Esophagus muscularis mucosa (tissue), 4 donors: ENCODE data around the gene ADGRG1. TPM values are rescaled to one million over a fixed set of nuclear protein-coding genes. Genes with fewer than 3 reads are reported as not detected.

Experiments used
- DNase-seq: peaks from one replicate; pipeline ENCODE4 v3.0.0-alpha.2; 2017; ENCODE audit errors: extremely low spot score
- H3K27ac ChIP-seq, 4 donors: fragments of 200-600 bp; sonication (generic); replicated peaks in 1 of 4; 1 replicate in 3 of 4; 2 replicates in 1 of 4; pipeline ENCODE4 v1.5.1; 2016 to 2019; ENCODE audit warnings: mild to moderate bottlenecking in 1 of 4
- H3K27me3 ChIP-seq, 4 donors: fragments of 200-600 bp; sonication (generic); one replicate each; pipeline versions ENCODE4 v1.5.1 to v1.6.0; 2016 to 2019
- H3K36me3 ChIP-seq, 4 donors: fragments of 200-600 bp; sonication (generic); one replicate each; pipeline ENCODE4 v1.5.1; 2016 to 2019
- H3K4me1 ChIP-seq, 4 donors: fragments of 200-600 bp; sonication (generic); one replicate each; pipeline ENCODE4 v1.5.1; 2016 to 2019
- H3K4me3 ChIP-seq, 4 donors: fragments of 200-600 bp; sonication (generic); 1 replicate in 2 of 4; 2 replicates in 2 of 4; pipeline ENCODE4 v1.5.1; 2016 to 2019; ENCODE audit warnings: mild to moderate bottlenecking in 4 of 4, moderate library complexity in 1 of 4
- H3K9me3 ChIP-seq, 4 donors: fragments of 200-600 bp; sonication (generic); 1 replicate in 3 of 4; 2 replicates in 1 of 4; pipeline ENCODE4 v1.5.1; 2016 to 2019
- EP300 ChIP-seq: sonication (generic); formaldehyde crosslinking; IDR thresholded peaks from one replicate; pipeline ENCODE4 v1.6.1; 2017; ENCODE audit warnings: antibody characterized with exemption
- POLR2A ChIP-seq: fragments of 450-650 bp; IDR thresholded peaks from one replicate; pipeline ENCODE4 v1.6.1; 2017; ENCODE audit warnings: antibody characterized with exemption, moderate library complexity, mild to moderate bottlenecking, low read depth
- POLR2AphosphoS5 ChIP-seq, 2 donors: sonication (generic); formaldehyde crosslinking; IDR thresholded peaks; one replicate each; pipeline ENCODE4 v1.6.1; 2017; ENCODE audit warnings: antibody characterized with exemption in 2 of 2
- WGBS: methylation state at CpG from one replicate; pipeline ENCODE4 v1.1.5; 2018; 5-methylcytosine and 5-hydroxymethylcytosine counted together
- intact Hi-C: fragments of 100-400 bp; cut with DNase I; formaldehyde crosslinking; loops from one replicate; pipeline ENCODE4 v1.15.1; 2023
- total RNA-seq, 4 donors: library from RNA; depleted of rRNA; stranded (reverse); fragments of >200 nt; gene quantifications; one replicate each; pipeline versions ENCODE4 v1.1.0 to v1.2.1, GENCODE V29; 2016
- TF ChIP-seq, protein P1 (sequence below), 3 experiments: fragments of 200-600 bp in 2 of 3; fragments of 450-650 bp in 1 of 3; sonication (generic) in 2 of 3; IDR thresholded peaks; one replicate each; pipeline ENCODE4 v1.5.1; 2017 to 2019; ENCODE audit warnings: antibody characterized with exemption in 3 of 3, mild to moderate bottlenecking in 2 of 3, moderate library complexity in 1 of 3

The ADGRG1 gene
- total RNA-seq, 4 donors from 2014 or later, result 17.4 to 21.4 (median 19.1) TPM

DNA sequence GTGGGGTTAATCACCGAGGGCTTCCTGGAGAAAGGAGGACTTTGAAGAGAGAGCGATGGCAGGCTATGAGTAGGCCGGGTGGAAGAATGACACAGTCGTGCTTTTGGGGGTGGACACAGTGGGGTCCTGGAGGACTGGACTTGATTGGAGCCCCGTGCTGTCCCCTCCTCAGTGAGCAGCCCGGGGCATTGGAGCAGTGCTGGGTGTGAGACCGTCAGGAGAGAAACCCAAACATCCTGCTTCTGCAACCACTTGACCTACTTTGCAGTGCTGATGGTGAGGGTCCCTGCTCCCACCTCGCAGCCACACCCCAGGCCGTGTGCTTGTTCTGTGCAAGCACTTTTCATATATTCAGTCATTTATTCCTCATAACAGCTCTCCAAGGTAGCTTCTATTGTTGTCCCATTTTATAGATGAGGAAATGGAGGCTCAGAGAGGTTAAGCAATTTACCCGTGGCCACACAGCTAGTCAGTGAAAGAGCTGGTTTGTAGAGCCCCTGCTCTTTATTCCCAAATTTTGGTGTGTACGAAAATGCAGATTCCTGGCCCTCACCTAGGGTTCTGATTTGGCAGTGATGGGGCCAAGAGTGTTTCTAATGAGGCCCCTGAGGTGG, 28.0 kb downstream of the ADGRG1 start:
- Histone ChIP-seq H3K27ac (no peak overlapping the region), H3K4me3 (no peak overlapping the region), H3K9me3 (no peaks in the 10 kb centered on the region), H3K4me1 (no peaks in the 10 kb centered on the region), H3K27me3 (peaks cover 0 to 25% (median 0%) of the 10 kb centered on the region in 4 donors), H3K36me3 (peaks cover 0 to 99% (median 11%) of the 10 kb centered on the region in 4 donors)
- no peak for DNase-seq
- intact Hi-C loops, result no loop called here
- 85% methylated on average over 10 of the region's 11 CpGs for WGBS
- TF ChIP-seq, protein P1, sequence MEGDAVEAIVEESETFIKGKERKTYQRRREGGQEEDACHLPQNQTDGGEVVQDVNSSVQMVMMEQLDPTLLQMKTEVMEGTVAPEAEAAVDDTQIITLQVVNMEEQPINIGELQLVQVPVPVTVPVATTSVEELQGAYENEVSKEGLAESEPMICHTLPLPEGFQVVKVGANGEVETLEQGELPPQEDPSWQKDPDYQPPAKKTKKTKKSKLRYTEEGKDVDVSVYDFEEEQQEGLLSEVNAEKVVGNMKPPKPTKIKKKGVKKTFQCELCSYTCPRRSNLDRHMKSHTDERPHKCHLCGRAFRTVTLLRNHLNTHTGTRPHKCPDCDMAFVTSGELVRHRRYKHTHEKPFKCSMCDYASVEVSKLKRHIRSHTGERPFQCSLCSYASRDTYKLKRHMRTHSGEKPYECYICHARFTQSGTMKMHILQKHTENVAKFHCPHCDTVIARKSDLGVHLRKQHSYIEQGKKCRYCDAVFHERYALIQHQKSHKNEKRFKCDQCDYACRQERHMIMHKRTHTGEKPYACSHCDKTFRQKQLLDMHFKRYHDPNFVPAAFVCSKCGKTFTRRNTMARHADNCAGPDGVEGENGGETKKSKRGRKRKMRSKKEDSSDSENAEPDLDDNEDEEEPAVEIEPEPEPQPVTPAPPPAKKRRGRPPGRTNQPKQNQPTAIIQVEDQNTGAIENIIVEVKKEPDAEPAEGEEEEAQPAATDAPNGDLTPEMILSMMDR (IDR thresholded peaks at IDR 0.05), result no peak
- TF ChIP-seq EP300, result no peak
- TF ChIP-seq POLR2A, result no peak
- TF ChIP-seq POLR2AphosphoS5 (IDR thresholded peaks at IDR 0.05), result no peak

DNA sequence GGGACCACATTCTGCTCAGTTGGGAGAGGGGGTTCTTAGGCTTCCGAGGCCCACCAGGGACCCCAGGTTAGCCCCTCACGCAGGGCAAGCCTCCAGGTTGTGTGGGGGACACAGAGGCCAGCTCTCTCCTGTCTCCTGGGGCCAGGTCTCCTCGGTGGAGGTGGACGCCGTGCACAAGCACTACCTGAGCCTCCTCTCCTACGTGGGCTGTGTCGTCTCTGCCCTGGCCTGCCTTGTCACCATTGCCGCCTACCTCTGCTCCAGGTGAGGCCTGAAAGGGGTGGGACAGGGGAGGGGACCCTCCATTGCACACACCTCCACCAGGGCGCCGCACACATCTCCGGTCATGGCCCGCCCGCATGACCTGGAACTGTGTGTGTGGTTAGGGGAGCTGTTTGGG, 28.8 kb downstream of the ADGRG1 start:
- Histone ChIP-seq H3K27ac (no peak overlapping the region), H3K9me3 (no peaks in the 10 kb centered on the region), H3K4me1 (no peaks in the 10 kb centered on the region), H3K27me3 (peaks cover 0 to 19% (median 0%) of the 10 kb centered on the region in 4 donors), H3K4me3 (no peak overlapping the region), H3K36me3 (peaks cover 0 to 98% (median 14%) of the 10 kb centered on the region in 4 donors)
- intact Hi-C loops, result no loop called here
- no peak for DNase-seq
- TF ChIP-seq POLR2AphosphoS5 (IDR thresholded peaks at IDR 0.05) (no peak), EP300 (no peak)
- WGBS, result 91% methylated on average over 9 of the region's 13 CpGs

DNA sequence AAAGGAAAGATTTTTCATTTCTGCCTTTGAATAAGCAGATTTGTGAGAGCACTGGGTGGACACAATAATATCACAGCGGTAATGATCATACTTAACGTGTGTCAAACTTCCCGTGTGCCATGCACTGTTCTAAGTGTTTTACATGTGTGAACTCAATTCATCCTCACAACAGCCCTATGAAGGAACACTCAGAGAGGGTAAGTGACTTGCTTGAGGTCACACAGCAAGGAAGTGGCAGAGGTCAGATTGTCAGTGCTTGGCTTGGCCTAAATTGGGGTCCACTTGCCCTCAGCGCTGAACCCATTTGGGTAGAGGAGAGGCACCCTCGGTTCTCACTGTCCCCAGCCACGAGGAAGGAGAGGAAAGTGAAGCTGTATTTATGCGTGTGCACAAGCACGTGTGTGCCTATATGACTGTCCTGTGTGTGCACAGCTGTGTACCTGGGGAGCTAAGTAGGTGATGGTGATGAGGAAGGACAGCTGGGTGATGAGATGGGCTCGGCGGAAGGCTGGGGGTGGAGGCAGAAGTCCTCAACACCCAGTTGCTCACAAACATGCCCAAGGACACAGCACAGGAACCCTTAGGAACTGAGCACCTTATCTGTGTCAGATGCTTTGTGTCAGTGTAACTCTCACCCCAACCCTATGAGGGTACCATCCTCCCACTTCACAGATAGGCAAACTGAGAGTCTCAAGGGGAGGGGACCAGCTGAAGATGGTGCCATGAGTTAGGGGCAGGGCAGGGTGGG, 29.9 kb downstream of the ADGRG1 start:
- DNase-seq, result no peak
- peaks cover 0 to 16% (median 0%) of the 10 kb centered on the region in 4 donors for H3K27me3 ChIP-seq
- TF ChIP-seq, protein P1 (IDR thresholded peaks at IDR 0.05), result no peak
- no peak for TF ChIP-seq POLR2AphosphoS5 (IDR thresholded peaks at IDR 0.05)
- no peak for TF ChIP-seq EP300
- no peak for TF ChIP-seq POLR2A
- WGBS, result 90% methylated on average over 10 of the region's 10 CpGs
- H3K4me1 ChIP-seq, result no peaks in the 10 kb centered on the region
- H3K4me3 ChIP-seq, result no peak overlapping the region
- intact Hi-C loops, result no loop called here
- H3K27ac ChIP-seq, result no peak overlapping the region
- H3K9me3 ChIP-seq, result no peaks in the 10 kb centered on the region
- H3K36me3 ChIP-seq, result peaks cover 0 to 97% (median 14%) of the 10 kb centered on the region in 4 donors

DNA sequence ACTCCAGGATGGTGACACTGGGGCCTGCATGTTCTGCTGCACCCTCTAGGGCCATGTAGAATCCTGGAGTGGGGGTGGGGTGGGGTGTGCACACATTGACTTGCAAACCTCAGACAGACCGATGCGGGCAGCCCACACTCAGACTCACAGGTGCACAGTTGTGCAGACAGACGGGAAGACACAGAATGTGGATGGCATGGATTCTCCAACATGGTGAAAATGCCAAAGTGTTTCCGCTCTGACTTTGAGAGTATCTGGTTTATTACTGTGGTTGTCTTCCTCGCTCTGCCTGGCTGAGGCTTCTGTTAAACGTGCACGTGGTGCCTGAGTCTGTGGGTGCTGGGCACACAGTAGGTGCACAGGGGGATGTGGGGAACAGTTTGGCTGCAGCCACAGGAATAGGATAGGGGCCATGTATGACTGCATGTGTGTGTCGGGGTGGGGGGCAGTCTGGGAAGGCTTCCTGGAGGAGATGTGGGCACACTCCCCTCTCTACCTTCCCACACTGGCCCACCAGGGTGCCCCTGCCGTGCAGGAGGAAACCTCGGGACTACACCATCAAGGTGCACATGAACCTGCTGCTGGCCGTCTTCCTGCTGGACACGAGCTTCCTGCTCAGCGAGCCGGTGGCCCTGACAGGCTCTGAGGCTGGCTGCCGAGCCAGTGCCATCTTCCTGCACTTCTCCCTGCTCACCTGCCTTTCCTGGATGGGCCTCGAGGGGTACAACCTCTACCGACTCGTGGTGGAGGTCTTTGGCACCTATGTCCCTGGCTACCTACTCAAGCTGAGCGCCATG, 30.6 kb downstream of the ADGRG1 start:
- no peak for DNase-seq
- Histone ChIP-seq H3K27me3 (peaks cover 0 to 13% (median 0%) of the 10 kb centered on the region in 4 donors), H3K9me3 (no peaks in the 10 kb centered on the region), H3K4me3 (no peak overlapping the region), H3K27ac (no peak overlapping the region), H3K36me3 (peaks cover 0 to 97% (median 17%) of the 10 kb centered on the region in 4 donors), H3K4me1 (no peaks in the 10 kb centered on the region)
- no peak for TF ChIP-seq POLR2A
- TF ChIP-seq EP300, result no peak
- no peak for TF ChIP-seq POLR2AphosphoS5 (IDR thresholded peaks at IDR 0.05)
- TF ChIP-seq, protein P1 (IDR thresholded peaks at IDR 0.05), result no peak
- intact Hi-C loops, result no loop called here
- WGBS, result 20% methylated on average over 1 of the region's 19 CpGs
